ENCODE measurements around the gene TMPRSS2.

DNA sequence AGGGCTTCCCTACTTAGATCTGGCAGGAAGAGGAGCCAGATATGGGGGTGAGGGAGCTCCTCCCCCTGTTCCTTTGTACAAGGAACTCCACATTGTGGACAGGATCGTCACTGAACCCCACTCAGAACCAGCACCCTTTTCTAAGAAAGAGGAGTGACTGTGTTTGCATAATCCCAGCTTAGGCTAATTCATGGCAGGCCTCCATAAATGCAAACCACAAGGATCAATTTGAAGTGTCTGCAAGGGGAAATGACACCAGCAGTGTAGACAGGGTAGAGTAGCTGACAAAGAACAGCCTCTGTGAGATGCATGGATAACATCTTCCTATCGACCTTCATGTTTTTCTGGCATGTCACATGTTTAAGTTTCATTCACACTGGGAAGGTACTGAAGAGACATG is 70.2 kb downstream of the TMPRSS2 start:
- TF ChIP-seq CTCF (IDR thresholded peaks at IDR 0.05), result no peak
- TF ChIP-seq POLR2A (IDR thresholded peaks at IDR 0.05), result no peak

All from heart left ventricle (tissue), 13 donors.